GM19193 (cell line): ENCODE results near the gene BTBD1.
A peak's percentile ranks its signal among the peaks of the same experiment; 100 is the strongest.

Experiments
- POLR2A ChIP-seq: IDR thresholded peaks from 4 replicates; pipeline ENCODE4 v1.6.1; 2011; ENCODE audit not compliant: insufficient read depth, insufficient read length; ENCODE audit errors: extremely low read depth

The BTBD1 gene

DNA sequence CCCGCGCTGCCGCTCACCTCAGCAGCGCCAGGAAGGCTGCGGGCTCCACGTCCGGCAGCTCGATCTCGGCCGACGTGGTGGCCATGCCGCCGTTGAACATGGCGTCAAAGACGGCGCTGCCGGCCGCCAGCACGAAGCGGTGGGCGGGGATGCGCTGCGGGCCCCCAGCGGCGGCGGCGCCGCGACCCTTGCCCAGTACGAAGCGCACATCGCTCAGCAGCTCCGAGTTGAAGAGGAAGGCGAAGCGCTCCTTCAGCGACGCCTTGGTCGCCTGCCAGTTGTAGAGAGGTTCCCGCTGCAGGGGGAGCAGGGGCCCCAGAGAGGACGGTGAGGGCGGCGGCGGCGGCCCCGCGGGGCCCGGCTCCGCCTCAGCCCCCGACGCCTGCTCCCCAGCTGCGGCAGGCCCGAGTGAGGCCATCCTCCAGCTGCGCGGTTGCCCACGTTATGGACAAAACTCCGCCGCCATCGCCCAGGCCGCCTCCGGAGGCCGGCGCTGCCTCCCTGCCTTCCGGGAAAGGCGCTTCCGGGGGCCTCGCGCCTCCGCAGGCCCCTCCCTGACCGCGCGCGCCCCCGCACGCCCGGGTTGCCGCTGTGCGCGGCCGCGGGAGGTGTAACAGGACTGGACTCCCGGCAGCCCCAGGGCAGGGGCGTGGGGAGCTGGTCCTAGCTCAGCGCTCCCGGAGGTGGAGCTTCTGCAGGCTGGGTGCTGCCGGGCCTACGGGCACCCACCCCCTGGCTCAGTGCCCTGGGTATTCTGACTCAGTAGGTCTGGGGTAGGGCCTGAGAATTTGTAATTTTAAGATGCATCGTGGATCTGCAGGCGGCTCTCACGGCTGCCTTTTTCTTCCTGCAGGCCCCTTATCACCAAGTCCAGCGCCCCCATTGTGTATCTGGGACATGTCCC lies at the start of gene BTBD1:
Gene BTBD1, minus strand, starts transcription at position 519 of the 904 bp plus-strand sequence. Its CDS starts 101 bp downstream, at position 418.
- peak; percentile 97 for TF ChIP-seq POLR2A

DNA sequence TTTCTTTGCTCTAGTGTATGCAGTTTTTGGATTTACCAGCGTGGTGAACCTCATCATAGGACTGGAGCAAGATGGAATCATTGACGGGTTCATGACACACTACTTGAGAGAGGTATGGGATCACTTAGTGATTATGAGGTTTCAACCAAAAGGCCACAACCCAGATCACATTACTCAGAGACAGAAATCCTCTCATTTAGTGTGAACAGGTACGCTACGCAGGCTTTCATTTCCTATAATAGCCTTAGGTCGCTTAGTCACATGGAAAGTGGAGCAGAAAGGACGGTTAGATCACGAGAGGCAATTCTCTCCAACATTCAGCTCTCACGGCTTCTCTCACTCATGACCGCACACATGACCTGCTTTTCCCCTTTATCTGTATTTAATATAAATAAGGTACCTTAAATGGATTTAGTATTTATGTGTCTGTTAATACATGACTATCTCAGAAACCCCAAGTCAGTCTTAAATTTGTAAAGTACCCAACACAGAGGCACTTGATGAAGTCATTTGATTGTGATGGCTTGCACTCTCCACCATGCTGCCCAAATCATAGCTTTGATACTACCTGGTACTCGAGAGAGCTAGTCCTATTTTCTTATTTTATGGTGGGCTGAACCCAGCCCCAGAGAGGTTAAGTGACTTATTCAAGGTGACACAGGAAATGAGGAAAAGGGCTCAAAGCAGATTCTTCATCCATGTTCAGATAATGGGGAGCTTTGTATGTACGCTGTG lies 48.9 kb upstream of the BTBD1 start:
- TF ChIP-seq POLR2A, result no peak

GRCh38 chr15:83115410-83115809 lies 48.4 kb upstream of the BTBD1 start:
- TF ChIP-seq POLR2A, result no peak

- no peak for TF ChIP-seq POLR2A
These were observed 47.8 kb upstream of the BTBD1 start for GRCh38 chr15:83114856-83115255.

GRCh38 chr15:83113881-83114674 lies 47.0 kb upstream of the BTBD1 start:
- no peak for TF ChIP-seq POLR2A

DNA sequence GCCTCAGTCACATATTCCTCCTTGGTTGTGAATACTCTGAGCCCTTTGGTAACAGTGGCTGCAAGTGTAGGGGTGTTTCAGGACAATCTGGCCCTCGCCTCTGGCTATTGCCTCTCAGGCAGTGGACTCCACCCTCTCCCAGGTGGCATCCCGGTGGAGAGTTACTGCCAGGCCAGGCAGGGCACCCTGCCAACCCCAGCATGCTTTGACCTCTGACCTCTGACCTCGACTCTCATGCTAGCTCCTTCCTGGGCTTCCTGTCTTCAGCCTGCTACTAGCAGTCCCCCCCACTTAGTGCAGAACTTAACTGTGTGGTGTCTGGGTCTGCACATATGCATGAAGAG lies 45.9 kb upstream of the BTBD1 start:
- TF ChIP-seq POLR2A, result no peak

DNA sequence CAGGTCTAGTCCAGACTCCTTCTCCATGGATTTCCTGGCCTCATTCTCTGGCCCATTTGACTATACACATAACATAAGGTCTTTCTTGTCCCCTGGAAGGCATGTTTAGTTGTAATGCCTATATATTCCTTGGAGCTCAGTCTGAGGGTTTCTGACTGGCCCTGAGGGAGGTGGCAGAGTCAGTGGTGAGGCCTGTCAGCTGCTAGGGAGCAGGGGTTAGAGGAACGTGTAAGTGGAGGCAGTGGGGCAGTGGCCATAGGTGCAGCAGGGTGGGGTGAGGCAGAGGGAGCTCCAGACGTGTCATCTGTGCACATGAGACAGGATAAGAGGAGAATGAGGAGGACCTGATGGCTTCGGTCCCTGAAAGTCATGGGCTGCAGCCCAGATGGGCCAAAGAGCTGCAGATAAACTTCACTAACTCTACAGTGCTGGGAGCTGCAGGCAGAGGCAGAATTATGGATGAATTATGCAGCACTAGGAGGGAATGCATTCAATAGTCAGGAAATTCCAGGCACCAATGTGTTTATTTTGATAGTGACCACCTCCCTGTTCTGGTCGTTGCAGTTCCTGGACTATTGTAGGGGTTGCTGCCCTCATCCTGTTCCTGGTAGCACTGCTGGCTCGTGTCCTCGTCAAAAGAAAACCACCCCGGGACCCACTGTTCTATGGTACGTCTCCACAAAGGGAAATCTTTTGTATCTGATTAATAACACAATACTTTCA lies 45.3 kb upstream of the BTBD1 start:
- TF ChIP-seq POLR2A, result no peak

DNA sequence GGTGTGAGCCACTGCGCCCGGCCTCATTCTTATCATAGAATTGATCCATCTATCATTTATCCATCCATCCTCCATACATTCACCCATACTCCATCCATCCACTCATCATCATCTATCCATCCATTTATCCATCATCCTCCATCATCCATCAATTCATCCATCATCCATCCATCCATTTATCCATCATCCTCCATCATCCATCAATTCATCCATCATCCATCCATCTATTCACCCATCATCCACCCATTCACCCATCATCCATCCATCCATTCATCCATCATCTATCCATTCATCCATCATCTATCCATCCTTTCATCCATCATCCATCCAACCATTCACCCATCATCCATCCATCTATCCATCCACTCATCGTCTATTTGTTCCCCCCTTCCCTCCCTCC lies 44.1 kb upstream of the BTBD1 start:
- no peak for TF ChIP-seq POLR2A

DNA sequence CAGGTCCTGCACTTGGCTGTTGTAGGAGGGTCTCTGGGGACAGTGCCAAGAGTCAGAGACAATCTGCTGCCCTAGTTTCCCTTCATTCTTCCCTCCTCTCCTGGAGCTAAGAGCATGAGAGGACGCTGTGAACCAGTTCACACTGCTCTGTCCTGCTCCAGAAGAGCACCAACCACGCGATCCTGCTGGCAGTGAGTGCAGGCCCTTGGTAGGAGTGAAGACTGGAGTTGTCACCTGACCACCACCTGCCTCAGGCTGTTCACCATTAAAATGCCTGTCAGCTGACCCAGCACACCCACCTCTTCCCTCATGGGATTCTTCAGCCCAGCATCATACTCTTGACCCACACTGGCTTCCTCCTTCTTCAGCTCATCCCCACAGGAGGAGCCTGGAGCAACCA lies 43.3 kb upstream of the BTBD1 start:
- no peak for TF ChIP-seq POLR2A

GRCh38 chr15:83109532-83109931 lies 42.5 kb upstream of the BTBD1 start:
- no peak for TF ChIP-seq POLR2A

DNA sequence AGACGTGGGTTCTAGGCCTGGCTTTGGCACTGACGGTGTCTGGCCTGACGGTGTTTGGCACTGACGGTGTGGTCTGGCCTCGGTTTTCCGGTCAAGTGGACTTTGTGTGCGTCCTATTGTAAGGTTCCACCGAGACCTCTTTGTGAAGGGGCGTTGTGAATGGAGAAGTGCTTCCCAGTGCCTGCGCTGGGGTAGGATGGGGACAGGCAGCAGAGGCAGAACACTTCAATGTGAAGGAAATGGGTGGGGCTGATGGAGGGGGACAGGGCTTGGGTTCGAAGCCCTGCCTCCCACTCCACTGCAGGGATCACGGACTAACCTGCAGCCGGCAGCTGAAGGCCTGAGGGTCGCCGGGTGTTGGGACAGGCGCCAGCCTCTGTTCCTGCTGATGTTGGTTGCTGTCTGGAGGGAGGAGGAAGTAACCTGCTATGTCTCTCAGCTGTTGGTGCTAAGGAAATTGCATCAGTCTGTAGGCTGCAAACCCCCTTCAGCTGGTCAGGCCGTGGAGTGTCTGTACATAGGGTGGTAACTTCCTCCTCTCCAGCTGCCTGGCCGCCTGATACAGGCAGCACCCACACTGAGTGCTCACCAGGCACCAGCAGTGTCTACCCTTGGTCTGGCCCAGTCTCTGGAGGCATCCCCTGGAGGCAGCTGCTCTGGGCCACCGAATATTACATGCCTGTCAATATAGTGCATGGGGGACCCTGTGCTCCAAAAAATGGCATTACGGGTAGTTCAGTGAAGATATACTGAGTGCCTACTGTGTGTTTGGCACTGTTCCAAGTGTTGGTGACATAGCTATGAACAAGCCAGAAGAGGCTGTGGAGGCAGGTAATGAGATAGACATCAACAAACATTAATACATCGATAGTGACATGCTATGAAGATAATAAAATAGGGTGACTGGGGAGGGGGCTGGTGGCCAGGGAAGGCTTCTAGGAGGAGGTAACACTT lies 41.5 kb upstream of the BTBD1 start:
- TF ChIP-seq POLR2A, result no peak

DNA sequence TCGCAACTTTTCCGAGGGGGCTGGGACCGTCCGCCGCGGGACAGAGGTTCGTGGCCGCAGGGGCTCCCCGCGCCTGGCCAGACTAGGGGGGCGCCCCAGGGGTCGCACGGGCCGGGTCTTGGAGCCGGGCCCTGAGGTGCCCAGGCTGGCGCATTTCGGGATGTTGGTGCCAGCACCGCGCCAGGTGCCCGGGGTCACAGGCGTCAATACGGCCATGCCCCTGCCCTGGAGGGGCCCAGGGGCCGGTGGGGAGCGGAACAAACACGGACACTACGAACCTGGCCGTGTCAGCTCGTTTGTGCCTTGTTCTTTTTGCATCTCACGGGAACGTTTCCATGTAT lies 40.8 kb upstream of the BTBD1 start:
- no peak for TF ChIP-seq POLR2A

DNA sequence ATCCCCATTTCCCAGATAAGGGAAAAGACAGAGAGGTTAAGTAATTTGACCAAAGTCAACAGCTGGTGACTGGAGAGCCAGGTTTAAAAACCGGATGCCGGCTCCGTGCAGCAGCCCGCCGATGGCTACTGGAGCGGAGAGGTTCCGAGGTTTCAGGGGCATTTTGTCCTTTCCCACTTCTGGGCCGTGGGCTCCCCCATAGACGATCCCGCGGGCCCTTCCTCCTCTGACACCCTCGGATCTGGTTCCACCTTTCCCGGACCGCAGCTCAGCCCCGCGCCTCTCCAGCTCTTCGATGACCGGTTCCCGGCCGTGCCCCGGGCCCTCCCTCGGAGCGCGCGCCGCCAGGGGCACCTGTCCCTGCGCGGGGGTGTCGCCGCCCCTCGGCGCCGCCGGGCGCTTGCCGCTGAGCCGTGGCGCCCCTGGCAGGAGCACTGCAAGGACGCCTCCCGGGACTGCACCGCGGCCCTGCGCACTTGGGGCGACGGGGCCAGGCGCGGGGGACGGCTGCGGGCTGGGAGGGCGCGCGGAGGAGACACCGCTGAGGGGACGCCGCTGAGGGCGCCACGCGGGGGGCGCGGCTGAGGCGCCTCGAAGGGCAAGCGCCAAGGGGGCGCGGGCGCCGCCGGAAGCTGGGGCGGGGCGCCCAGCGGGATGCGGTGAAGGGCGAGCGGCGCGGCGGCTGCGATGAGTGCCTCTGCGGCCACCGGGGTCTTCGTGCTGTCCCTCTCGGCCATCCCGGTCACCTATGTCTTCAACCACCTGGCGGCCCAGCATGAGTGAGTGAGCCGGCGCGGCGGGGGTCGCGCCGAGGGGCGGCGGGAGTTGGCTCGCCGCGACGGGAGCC lies 40.2 kb upstream of the BTBD1 start, which contains the start of gene TM6SF1:
Gene TM6SF1, plus strand, starts transcription at position 652 of the 847 bp plus-strand sequence. Its CDS starts 36 bp downstream, at position 688.
- no peak for TF ChIP-seq POLR2A
